C4-2B (cell line): ENCODE data around the gene FCGR3B.
A peak's percentile ranks its signal among the peaks of the same experiment; 100 is the strongest.
"Not testable (repeated sequence)": the region's sequence is repeated elsewhere in the genome, so short reads cannot be mapped to it uniquely, and the experiment has no call there.

Experiments used
- H3K27ac ChIP-seq: fragments of 450-650 bp; 2 replicates; pipeline ENCODE4 v1.5.1; 2017

Gene FCGR3B

GRCh38 chr1:161613142-161613514 lies 17.8 kb downstream of the FCGR3B start:
- H3K27ac ChIP-seq = peak overlapping the region; percentile 35; the same call in 1 of the 2 replicates

- peak overlapping the region; percentile 35 for H3K27ac ChIP-seq
Observed at GRCh38 chr1:161612322-161613141, 18.4 kb downstream of the FCGR3B start.

- H3K27ac ChIP-seq = peak overlapping the region; percentile 27
Observed at GRCh38 chr1:161611866-161612321, 19.1 kb downstream of the FCGR3B start.

- not testable (repeated sequence) for H3K27ac ChIP-seq
Observed at GRCh38 chr1:161610198-161610597, 20.8 kb downstream of the FCGR3B start.

GRCh38 chr1:161606541-161607336 lies 24.2 kb downstream of the FCGR3B start:
- H3K27ac ChIP-seq = not testable (repeated sequence)

- not testable (repeated sequence) for H3K27ac ChIP-seq
Observed at GRCh38 chr1:161605762-161606540, 25.0 kb downstream of the FCGR3B start.

GRCh38 chr1:161605024-161605423 lies 26.0 kb downstream of the FCGR3B start:
- not testable (repeated sequence) for H3K27ac ChIP-seq

- not testable (repeated sequence) for H3K27ac ChIP-seq
Observed at GRCh38 chr1:161597077-161597476, 33.9 kb downstream of the FCGR3B start.

- not testable (repeated sequence) for H3K27ac ChIP-seq
Observed at GRCh38 chr1:161595583-161595982, 35.4 kb downstream of the FCGR3B start.

- H3K27ac ChIP-seq = not testable (repeated sequence)
Observed at GRCh38 chr1:161595173-161595572, 35.8 kb downstream of the FCGR3B start.

- not testable (repeated sequence) for H3K27ac ChIP-seq
Observed at GRCh38 chr1:161594269-161594984, 36.5 kb downstream of the FCGR3B start.

GRCh38 chr1:161593092-161593755 lies 37.8 kb downstream of the FCGR3B start:
- not testable (repeated sequence) for H3K27ac ChIP-seq

GRCh38 chr1:161592586-161592985 lies 38.4 kb downstream of the FCGR3B start:
- H3K27ac ChIP-seq = not testable (repeated sequence)

GRCh38 chr1:161589920-161590319 lies 41.1 kb downstream of the FCGR3B start:
- not testable (repeated sequence) for H3K27ac ChIP-seq

- not testable (repeated sequence) for H3K27ac ChIP-seq
Observed at GRCh38 chr1:161589365-161589764, 41.6 kb downstream of the FCGR3B start.

GRCh38 chr1:161588596-161588995 lies 42.4 kb downstream of the FCGR3B start:
- not testable (repeated sequence) for H3K27ac ChIP-seq

- H3K27ac ChIP-seq = not testable (repeated sequence)
Observed at GRCh38 chr1:161582882-161583281, 48.1 kb downstream of the FCGR3B start.

GRCh38 chr1:161580879-161581537 lies 50.0 kb downstream of the FCGR3B start:
- not testable (repeated sequence) for H3K27ac ChIP-seq

GRCh38 chr1:161579856-161580507 lies 51.0 kb downstream of the FCGR3B start:
- not testable (repeated sequence) for H3K27ac ChIP-seq

- H3K27ac ChIP-seq = not testable (repeated sequence)
Observed at GRCh38 chr1:161576676-161577075, 54.3 kb downstream of the FCGR3B start.
